Measurements from ENCODE around the gene RBM48. TPM values are rescaled to one million over a fixed set of nuclear protein-coding genes. Genes with fewer than 3 reads are reported as not detected.

RBM48 gene
- total RNA-seq, 5 donors from 2014 or later (not counting 1 experiment from before 2014, with no cell fraction given) = 23.9 to 37.1 (median 29.6) TPM

Other genes starting within 250 kb of the RBM48 start
- 10 to 100 TPM; 19.4 to 31.4 (median 28.1) TPM for gene GATAD1, start 81.3 kb upstream of the RBM48 start, total RNA-seq
- gene ERVW-1, start 50.8 kb upstream of the RBM48 start, total RNA-seq = under 1 TPM in 1 of 5 donors, not detected in 4; 0.16 TPM
- gene PEX1, start 275 bp upstream of the RBM48 start, total RNA-seq = 10 to 100 TPM; 24.0 to 33.8 (median 29.2) TPM
- gene FAM133B, start 61.6 kb downstream of the RBM48 start, total RNA-seq = 10 to 100 TPM; 30.1 to 66.6 (median 39.4) TPM

Measured in T-cell (primary cell).